Transverse colon (tissue), 4 donors: ENCODE data around the gene NLRX1. TPM values are rescaled to one million over a fixed set of nuclear protein-coding genes. Genes with fewer than 3 reads are reported as not detected.
"Not testable (repeated sequence)": the region's sequence is repeated elsewhere in the genome, so short reads cannot be mapped to it uniquely, and the experiment has no call there.

Experiments
- DNase-seq: peaks from one replicate; pipeline ENCODE4 v3.0.0-alpha.2; 2019
- H3K27ac ChIP-seq, 4 donors: fragments of 200-600 bp; sonication (generic); 2 replicates each; pipeline ENCODE4 v1.5.1; 2016 to 2018; ENCODE audit warnings: inconsistent platforms in 4 of 4
- H3K27me3 ChIP-seq: fragments of 200-600 bp; sonication (generic); 2 replicates; pipeline ENCODE4 v1.5.1; 2017; ENCODE audit warnings: inconsistent platforms
- H3K36me3 ChIP-seq, 4 donors: fragments of 200-600 bp; sonication (generic); 2 replicates each; pipeline ENCODE4 v1.5.1; 2017 to 2019; ENCODE audit warnings: inconsistent platforms in 4 of 4
- H3K4me1 ChIP-seq, 4 donors: fragments of 200-600 bp; sonication (generic); 2 replicates each; pipeline ENCODE4 v1.5.1; 2017 to 2020; ENCODE audit warnings: inconsistent platforms in 4 of 4
- H3K4me3 ChIP-seq, 4 donors: fragments of 200-600 bp; sonication (generic); 1 replicate in 1 of 4; 2 replicates in 3 of 4; pipeline versions ENCODE4 v1.5.1 to v1.6.1; 2017 to 2019; ENCODE audit warnings: inconsistent platforms in 4 of 4
- H3K9me3 ChIP-seq, 2 donors: fragments of 200-600 bp; sonication (generic); 2 replicates each; pipeline ENCODE4 v1.5.1; 2017 to 2019; ENCODE audit warnings: inconsistent platforms in 2 of 2
- EP300 ChIP-seq: sonication (generic); formaldehyde crosslinking; IDR thresholded peaks from one replicate; pipeline ENCODE4 v1.6.1; 2017; ENCODE audit warnings: antibody characterized with exemption, low read depth
- POLR2A ChIP-seq: fragments of 450-650 bp; IDR thresholded peaks from one replicate; pipeline ENCODE4 v1.6.1; 2016; ENCODE audit warnings: antibody characterized with exemption, mild to moderate bottlenecking, moderate library complexity
- POLR2AphosphoS5 ChIP-seq, 3 donors: sonication (generic); formaldehyde crosslinking; IDR thresholded peaks; one replicate each; pipeline ENCODE4 v1.6.1; 2016; ENCODE audit warnings: antibody characterized with exemption in 3 of 3
- WGBS, 2 donors: methylation state at CpG; one replicate each; pipeline ENCODE4 v1.1.5; 2018; ENCODE audit warnings: low coverage in 1 of 2; 5-methylcytosine and 5-hydroxymethylcytosine counted together
- in situ Hi-C, 4 donors: fragments of 200-750 bp; cut with MboI; loops; one replicate each; pipeline versions ENCODE4 v1.15.0 to v1.15.1; 2017; ENCODE audit warnings: low sequenced_read_pairs in 3 of 4, low pct_ligation_motif_present in 1 of 4, low pct_unique_long_range_greater_than_20kb in 1 of 4
- intact Hi-C: fragments of 100-400 bp; cut with DNase I; formaldehyde crosslinking; loops from one replicate; pipeline ENCODE4 v1.15.1; 2023; ENCODE audit warnings: low total_unique reads
- total RNA-seq, 4 donors: library from RNA; depleted of rRNA; stranded (reverse); fragments of >200 nt; gene quantifications; one replicate each; pipeline ENCODE4 v1.1.0, GENCODE V29; 2016
- TF ChIP-seq, protein P1 (sequence below), 5 experiments: fragments of 200-600 bp in 3 of 5; fragments of 450-650 bp in 2 of 5; sonication (generic) in 3 of 5; IDR thresholded peaks; 1 replicate in 2 of 5; 2 replicates in 3 of 5; pipeline ENCODE4 v1.5.1; 2016 to 2017; ENCODE audit warnings: antibody characterized with exemption in 5 of 5, inconsistent platforms in 3 of 5, mild to moderate bottlenecking in 2 of 5, moderate library complexity in 1 of 5

NLRX1 gene
- total RNA-seq, 4 donors from 2014 or later = 16.4 to 30.1 (median 18.2) TPM

DNA sequence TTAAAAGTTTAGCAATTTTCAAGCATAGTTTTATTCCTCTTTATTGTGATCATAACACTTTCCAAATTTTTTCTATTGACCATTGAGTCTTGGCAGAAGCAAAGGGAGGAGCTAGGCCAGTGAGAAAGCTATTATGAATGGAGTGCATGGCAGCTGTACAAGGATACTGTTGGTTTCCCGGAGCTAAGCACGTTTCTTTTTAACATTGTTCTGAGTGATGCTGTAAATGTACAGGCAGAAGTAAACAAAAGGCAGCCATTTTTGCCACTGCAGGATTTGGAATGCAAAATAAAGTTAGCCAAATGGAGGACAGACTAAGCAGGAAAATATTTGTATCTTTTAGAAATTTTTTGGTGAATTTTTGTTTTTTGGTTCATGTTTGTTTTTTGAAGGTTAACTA is 53.8 kb downstream of the NLRX1 start:
- no peaks in the 10 kb centered on the region for H3K9me3 ChIP-seq
- intact Hi-C loops = no loop called here
- H3K4me3 ChIP-seq = no peak overlapping the region
- TF ChIP-seq, protein P1, sequence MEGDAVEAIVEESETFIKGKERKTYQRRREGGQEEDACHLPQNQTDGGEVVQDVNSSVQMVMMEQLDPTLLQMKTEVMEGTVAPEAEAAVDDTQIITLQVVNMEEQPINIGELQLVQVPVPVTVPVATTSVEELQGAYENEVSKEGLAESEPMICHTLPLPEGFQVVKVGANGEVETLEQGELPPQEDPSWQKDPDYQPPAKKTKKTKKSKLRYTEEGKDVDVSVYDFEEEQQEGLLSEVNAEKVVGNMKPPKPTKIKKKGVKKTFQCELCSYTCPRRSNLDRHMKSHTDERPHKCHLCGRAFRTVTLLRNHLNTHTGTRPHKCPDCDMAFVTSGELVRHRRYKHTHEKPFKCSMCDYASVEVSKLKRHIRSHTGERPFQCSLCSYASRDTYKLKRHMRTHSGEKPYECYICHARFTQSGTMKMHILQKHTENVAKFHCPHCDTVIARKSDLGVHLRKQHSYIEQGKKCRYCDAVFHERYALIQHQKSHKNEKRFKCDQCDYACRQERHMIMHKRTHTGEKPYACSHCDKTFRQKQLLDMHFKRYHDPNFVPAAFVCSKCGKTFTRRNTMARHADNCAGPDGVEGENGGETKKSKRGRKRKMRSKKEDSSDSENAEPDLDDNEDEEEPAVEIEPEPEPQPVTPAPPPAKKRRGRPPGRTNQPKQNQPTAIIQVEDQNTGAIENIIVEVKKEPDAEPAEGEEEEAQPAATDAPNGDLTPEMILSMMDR (IDR thresholded peaks at IDR 0.05) = no peak
- TF ChIP-seq POLR2A (no peak), EP300 (no peak), POLR2AphosphoS5 (IDR thresholded peaks at IDR 0.05) (no peak)
- in situ Hi-C loops = no loop called here
- H3K27me3 ChIP-seq = no peaks in the 10 kb centered on the region
- H3K27ac ChIP-seq = peak overlapping the region in 3 of 4 donors; percentile 17 to 41 (median 35)
- H3K36me3 ChIP-seq = no peaks in the 10 kb centered on the region
- DNase-seq = no peak
- H3K4me1 ChIP-seq = peaks cover 0 to 14% (median 7%) of the 10 kb centered on the region in 4 donors
- 15 to 23% methylated on average over 2 of the region's 2 CpGs for WGBS, 2 donors

DNA sequence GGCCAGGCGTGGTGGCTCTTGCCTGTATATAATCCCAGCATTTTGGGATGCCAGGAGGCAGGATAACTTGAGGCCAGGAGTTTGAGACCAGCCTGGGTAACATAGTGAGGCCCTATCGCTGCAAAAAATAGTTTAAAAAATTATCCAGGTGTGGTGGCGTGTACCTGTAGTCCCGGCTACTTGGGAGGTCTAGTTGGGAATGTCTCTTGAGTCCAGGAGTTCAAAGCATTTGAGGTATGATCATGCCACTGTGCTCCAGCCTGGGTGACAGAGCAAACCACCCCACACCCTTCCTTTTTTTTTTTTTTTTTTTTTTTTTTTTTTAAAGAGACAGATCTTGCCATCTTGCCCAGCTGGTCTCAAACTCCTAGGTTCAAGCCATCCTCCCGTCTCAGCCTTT is 54.4 kb downstream of the NLRX1 start:
- Histone ChIP-seq H3K4me1 (peaks cover 0 to 20% (median 7%) of the 10 kb centered on the region in 4 donors), H3K4me3 (no peak overlapping the region), H3K36me3 (no peaks in the 10 kb centered on the region), H3K27ac (peak overlapping the region in 3 of 4 donors; percentile 17 to 41 (median 35)), H3K9me3 (no peaks in the 10 kb centered on the region), H3K27me3 (no peaks in the 10 kb centered on the region)
- 93 to 100% methylated on average over 2 to 5 of the region's 5 CpGs for WGBS, 2 donors
- no peak for DNase-seq
- in situ Hi-C loops (no loop called here), intact Hi-C loops (no loop called here)
- TF ChIP-seq POLR2A (no peak), POLR2AphosphoS5 (IDR thresholded peaks at IDR 0.05) (no peak), EP300 (no peak)
- TF ChIP-seq, protein P1 (IDR thresholded peaks at IDR 0.05) = no peak

DNA sequence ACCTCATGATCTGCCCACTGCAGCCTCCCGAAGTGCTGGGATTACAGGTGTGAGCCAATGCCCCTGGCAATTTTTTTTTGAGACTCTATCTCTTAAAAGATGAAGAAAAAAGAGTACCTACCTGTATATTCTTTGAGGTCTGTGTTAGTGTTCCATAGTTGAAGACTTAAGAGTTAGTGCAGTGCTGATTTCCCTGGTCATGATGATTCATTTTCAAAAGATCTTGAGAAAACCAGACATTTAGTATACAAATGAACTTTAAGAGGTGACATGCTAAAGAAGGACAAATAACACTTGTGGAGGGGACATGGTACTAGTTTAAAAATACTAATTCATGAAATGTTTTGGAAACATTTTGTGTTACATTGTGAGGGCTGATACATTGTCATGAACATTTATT is 55.3 kb downstream of the NLRX1 start:
- H3K9me3 ChIP-seq = no peaks in the 10 kb centered on the region
- no peaks in the 10 kb centered on the region for H3K27me3 ChIP-seq
- in situ Hi-C loops = no loop called here
- intact Hi-C loops = no loop called here
- TF ChIP-seq POLR2AphosphoS5 (IDR thresholded peaks at IDR 0.05) (no peak), POLR2A (no peak), EP300 (no peak)
- TF ChIP-seq, protein P1 (IDR thresholded peaks at IDR 0.05) = no peak
- DNase-seq = no peak
- H3K27ac ChIP-seq = no peak overlapping the region
- H3K4me1 ChIP-seq = peaks cover 4 to 25% (median 7%) of the 10 kb centered on the region in 4 donors
- no peak overlapping the region for H3K4me3 ChIP-seq
- no peaks in the 10 kb centered on the region for H3K36me3 ChIP-seq
- 94 to 100% methylated on average over 1 of the region's 1 CpG for WGBS, 2 donors

DNA sequence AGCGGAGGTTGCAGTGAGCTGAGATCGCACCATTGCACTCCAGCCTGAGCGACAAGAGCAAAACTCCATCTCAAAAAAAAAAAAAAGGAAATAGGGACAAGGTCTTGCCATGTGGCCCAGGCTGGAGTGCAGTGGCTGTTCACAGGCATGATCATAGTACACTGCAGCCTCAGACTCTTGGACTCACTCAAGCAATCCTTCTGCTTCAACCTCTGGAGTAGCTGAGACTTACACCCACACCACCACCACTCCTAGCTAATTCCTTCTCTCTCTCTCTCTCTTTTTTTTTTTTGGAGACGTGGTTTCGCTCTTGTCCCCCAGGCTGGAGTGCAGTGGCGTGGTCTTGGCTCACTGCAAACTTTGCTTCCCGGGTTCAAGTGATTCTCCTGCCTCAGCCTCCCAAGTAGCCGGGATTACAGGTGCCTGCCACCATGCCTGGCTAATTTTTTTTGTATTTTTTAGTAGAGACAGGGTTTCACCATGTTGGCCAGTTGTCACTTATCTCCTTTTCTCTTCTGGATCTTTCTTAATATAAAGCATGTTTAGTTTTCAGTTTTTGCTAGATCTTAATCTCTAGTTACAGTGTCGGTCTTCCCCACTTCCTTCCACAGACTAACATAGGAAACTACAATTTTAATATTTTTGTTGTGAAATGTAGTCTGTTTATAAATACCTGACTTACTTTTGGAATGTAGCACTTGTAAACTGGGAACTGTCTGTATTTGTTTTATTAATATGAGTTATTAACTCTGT is 60.2 kb downstream of the NLRX1 start:
- DNase-seq, H3K27me3 ChIP-seq, H3K9me3 ChIP-seq, in situ Hi-C loops, H3K27ac ChIP-seq, intact Hi-C loops, H3K4me3 ChIP-seq, H3K36me3 ChIP-seq: not testable (repeated sequence)
- peaks cover 0 to 20% (median 4%) of the 10 kb centered on the region in 4 donors for H3K4me1 ChIP-seq
- WGBS, 2 donors = 82 to 91% methylated on average over 2 to 9 of the region's 9 CpGs
